ENCODE data around the gene CACNA1C.
"Not testable (repeated sequence)": the region's sequence is repeated elsewhere in the genome, so short reads cannot be mapped to it uniquely, and the experiment has no call there.

CACNA1C gene

DNA sequence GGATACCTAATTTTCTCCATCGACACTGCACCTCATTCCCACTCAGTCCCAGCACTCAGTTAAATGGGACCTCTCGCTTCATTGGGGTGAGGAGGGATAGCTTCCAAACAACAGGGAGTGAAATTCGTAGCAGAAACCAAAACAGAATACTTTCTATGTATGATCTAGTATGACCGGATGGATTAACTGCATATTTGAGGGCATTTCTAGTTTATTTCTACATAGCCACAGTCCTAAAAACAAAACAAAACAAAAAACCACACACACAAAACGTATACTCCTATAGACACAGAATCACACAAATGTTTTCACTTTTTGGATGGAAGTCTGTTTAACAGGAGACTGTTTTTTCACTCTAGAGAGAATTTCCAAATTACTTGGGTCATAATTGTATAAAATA, 434.5 kb downstream of the CACNA1C start:
- DNase-seq (ENCODE audit: low spot score): no peak

DNA sequence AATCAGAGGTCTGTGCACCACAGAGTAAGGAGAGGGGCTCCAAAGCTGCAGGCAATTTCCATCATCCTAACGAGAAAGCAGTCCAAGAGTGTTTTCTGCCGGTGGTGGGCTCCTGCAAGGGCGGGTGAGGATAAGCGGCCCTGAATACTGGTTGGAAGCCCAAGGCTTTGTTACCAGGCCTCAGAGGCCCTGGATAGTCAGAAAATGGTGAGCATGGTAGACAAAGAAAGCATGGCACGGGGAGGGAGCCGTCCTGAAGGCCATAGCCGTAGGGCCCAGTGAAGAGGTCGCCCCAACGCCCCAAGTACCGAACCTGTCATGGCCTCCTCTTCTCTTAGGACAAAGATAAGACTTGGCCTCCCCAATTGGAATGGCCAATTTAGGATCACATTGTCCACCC, 435.3 kb downstream of the CACNA1C start:
- DNase-seq (ENCODE audit: low spot score): no peak

DNA sequence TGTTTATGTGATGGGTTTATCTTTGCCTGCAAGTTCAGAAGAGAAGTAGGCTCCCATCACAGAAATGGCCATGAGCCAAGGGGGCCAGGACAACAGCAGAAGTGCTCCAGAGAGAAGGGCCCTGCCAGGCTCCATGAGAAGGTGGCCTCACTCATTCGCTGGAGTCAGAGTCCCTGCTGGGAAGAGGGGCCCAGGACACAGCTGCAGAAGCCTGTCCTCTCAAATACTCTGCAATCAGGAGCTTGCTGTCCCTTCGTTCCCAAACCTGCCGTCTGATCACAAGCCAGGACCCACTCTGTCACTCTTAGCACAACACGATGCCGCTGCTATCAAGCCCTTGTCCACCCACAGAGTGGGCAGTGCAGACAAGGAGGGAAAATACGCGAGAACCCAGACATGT, 435.8 kb downstream of the CACNA1C start:
- no peak for DNase-seq (ENCODE audit: low spot score)

- DNase-seq (ENCODE audit: low spot score): no peak
Measured at GRCh38 chr12:2489275-2489674, 436.5 kb downstream of the CACNA1C start.

- no peak for DNase-seq (ENCODE audit: low spot score)
Measured at GRCh38 chr12:2490831-2491230, 438.0 kb downstream of the CACNA1C start.

DNA sequence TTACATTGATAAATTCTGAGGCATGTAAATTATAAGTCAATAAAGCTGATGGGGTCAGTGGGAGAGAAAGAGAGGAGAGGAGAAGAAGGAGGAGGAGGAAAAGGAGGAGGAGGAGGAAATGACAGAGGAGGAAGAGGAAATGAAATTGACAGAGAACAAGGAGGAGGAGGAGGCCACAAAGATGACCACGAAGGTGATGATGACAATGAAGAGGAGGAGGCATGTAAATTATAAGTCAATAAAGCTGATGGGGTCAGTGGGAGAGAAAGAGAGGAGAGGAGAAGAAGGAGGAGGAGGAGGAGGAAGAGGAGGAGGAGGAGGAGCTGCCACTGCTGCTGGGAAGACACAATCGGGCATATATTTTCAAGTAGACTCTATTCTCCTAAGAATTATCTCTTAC, 438.6 kb downstream of the CACNA1C start:
- not testable (repeated sequence) for DNase-seq (ENCODE audit: low spot score)

DNA sequence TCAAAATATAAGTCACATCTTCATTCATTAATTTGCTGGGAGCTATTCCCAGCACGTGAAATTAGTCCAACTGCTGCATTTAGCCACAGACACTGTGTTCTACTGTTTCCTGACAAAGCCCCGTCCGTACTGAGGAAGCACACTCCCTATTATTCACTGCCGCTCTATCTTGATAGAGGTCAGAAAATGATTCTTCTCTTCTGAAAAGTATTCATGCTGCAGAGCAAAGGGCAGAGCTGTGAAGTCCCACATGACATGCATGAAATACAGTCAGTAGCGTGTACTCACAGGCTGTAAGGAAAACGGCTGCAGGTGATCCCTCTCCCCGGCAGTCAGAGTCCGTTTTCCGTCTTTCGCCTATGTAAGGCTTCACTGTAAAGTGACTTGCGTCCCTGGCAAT, 439.4 kb downstream of the CACNA1C start:
- no peak for DNase-seq (ENCODE audit: low spot score)

GRCh38 chr12:2493086-2493485, 440.3 kb downstream of the CACNA1C start:
- DNase-seq (ENCODE audit: low spot score): no peak

DNA sequence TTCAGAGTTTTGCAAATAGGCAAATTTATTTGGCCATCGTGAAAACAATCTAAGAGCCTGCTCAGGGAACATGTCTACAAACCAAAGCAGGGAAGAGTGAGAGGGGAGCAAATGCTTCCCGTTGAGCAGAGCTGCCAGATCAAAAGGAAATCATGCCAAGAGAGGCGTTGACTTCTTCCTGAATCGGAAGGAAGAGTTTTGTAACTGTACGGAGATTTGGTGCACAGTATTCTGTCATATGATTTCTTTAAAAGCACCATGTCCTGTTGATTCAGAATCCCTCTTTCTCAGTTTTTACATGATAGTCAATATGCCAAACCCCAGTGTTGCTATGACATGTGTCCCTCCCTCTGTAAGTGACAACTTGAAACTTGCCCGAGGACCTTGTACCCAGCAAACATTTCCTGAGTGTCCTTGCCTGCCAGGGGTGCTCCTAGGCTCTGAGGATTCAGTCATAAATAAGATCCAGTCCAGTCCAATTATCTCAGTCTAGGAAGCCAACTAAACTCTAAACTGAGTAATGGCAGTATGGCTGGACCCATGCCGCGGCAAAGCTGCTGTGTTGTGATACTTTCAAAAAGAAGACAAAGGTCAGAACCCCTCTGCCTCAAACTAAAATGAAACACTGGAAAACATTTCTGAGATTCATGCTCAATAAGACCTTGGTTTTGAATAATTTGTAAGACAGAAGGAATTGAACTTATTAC, 441.9 kb downstream of the CACNA1C start:
- no peak for DNase-seq (ENCODE audit: low spot score)

- no peak for DNase-seq (ENCODE audit: low spot score)
Measured at GRCh38 chr12:2495417-2496112, 442.8 kb downstream of the CACNA1C start.

DNA sequence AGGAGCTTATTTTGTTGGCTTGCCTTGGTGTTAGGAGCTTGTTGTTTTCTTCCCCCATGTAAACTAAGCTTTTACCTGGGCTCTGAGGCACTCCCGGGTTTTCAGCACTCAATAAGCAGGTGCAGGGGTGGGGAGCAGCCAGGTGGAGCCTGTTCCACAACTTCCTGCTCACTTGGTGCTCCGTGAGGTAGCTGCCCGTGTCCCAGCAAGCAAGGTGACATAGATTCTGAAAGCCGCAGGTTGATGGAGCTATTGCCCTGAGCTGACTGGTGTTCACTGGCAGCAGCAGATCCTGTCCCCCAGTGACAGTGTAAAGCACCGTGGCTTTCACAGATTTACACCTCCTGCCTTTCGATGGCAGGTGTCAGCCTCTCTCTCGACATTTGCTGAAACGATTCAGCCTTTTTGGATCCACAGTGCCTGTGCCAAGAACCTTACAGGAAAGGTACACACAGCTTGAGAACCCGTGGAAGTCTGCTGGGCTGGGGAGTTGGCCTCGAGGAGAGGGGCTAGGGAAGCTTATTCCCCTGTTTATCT, 446.2 kb downstream of the CACNA1C start:
- no peak for DNase-seq (ENCODE audit: low spot score)

DNA sequence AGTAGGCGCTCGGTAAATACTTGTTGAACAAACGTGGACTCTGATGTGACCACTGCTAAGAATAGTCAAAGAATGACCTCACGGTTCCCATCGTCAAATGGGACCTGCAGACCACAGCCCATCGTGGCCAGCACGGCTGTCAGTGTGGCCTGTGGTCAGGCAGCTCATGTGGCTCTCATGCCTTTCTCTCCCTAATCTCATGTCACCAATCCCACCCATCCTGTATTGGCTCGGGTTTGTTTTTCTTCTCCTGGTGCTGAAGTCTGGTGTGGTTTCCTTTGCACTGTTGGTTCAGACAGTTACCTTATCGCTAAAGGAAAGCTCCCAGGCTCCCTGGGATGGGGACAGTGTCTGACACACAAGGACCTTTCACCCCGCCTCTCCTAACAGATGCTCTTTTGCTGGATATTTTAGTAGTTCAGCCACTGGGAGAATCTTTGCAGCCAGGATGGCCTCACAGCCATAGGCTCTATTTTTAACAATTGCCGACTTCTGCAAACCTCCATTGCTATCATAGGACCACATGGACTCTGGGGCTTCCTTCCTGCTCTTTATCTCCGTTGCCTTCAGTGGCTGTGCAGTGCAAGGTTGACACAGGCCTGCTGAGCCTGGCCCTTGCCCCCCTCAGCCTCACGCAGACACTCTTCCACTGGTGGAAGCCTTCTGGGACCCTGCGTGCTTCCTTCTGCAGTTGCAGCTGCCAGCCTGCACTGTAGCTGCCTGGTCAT, 448.8 kb downstream of the CACNA1C start:
- DNase-seq (ENCODE audit: low spot score): no peak

DNA sequence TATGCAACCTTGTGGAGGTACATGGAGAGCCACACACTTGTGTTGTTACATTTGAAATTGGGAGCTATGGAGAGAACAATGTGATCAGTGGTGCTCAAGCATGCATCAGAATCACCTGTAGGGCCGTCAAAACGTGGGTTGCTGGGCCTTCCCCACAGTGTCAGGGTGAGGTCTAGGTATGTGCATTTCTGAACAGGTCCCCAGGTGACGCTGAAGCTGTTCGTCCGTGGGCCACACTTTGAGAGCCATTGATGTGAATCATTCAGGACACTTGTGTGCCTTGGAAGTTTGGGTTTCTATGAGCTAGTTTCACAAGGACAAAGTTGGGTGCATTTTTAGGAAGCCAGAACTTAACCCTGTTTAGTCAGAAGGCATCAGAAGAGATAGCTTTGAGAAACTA, 450.2 kb downstream of the CACNA1C start:
- DNase-seq (ENCODE audit: low spot score): no peak

DNA sequence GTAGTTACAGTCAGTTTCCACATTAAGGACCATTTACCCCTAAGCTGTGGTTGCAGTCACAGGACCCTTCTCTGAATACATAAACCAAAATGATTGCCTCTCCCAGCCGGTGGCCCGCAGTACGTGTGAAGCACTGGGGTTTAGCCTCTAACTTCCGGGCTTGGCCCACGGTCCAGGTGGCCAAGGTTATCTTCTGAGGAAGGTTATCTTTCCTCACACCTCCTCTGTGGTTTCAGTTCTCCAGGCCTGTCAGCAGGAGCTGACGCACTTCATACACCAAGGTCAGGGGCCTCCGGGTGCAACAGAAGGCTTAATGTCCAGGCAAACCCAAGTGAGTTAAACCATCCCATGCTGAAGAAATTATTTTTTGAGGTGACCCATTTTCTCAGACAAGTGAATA, 451.0 kb downstream of the CACNA1C start:
- no peak for DNase-seq (ENCODE audit: low spot score)

GRCh38 chr12:2504577-2504976, 451.8 kb downstream of the CACNA1C start:
- no peak for DNase-seq (ENCODE audit: low spot score)

DNA sequence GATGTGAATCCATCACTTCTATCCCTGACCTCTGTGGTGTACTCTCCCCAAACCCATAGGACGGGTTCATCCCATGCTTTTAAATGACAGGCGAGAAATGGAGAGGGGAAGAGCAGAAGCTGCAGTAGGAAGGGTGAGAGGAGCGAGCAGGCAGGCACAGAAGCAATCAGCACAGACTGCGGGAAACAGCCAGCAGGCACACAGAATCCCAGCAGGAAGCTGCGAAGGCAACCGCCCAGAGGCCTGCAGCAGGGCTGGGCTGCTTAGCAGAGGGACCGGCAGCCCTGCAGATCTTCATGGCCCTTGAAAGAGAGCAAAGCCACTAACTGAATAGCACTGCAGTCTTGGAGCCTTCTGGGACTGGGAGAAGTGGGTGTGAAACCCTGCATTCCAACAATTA, 455.0 kb downstream of the CACNA1C start:
- DNase-seq (ENCODE audit: low spot score): no peak

DNA sequence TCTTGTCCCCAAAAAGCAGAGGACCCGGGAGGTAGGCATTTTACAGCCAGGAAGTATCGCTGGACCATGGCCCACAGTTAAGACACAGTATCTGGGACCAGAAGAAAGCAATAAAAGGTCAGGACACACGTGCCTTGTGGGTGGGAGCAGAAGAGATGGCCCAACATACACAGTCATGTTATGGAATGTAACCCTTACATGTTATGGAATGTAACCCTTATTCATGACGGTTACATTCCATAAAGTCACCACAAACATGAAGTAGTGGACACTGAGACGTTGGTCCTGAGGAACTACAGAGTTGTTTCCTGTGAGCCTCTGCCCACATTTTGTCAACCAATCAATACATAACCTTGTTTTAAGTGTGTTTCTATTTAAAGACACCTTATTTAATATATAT, 456.4 kb downstream of the CACNA1C start:
- no peak for DNase-seq (ENCODE audit: low spot score)

DNA sequence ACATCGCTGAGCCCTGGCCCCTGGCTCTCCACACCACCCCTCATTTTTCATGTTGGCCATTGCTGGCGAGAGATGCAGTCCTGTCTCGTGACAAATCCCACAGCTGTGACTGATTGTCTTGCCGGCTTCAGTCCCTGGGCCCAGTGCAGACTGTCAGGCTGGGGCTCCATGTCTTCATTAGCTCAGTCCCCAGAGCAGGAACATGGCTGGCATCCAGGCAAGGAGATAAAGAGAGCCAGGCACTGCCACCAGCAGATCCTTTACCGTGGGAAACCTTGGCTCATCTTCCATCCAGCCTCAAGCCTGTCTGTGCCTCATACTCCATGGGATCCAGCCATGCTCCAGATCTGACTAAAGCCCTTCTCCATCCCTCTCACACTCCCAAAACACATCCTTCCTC, 457.3 kb downstream of the CACNA1C start:
- DNase-seq (ENCODE audit: low spot score): no peak

- DNase-seq (ENCODE audit: low spot score): no peak
Measured at GRCh38 chr12:2513141-2514037, 460.6 kb downstream of the CACNA1C start.

DNA sequence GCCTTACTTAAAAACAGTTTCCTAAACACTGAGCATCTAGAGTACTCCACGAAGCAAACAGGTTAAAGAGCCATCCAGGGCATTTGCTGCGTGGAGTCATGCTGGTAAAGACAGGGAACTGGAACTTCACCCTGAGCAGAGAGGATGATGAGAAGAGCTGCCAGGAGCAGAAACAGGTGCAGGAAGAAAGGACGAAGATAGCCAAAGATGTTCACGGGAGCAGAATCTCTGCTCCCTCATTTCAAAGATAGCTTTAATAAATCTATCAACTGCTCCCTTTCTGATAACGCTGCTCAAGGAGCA, 461.2 kb downstream of the CACNA1C start:
- DNase-seq (ENCODE audit: low spot score): no peak

- DNase-seq (ENCODE audit: low spot score): no peak
Measured at GRCh38 chr12:2520722-2521246, 468.0 kb downstream of the CACNA1C start.

DNA sequence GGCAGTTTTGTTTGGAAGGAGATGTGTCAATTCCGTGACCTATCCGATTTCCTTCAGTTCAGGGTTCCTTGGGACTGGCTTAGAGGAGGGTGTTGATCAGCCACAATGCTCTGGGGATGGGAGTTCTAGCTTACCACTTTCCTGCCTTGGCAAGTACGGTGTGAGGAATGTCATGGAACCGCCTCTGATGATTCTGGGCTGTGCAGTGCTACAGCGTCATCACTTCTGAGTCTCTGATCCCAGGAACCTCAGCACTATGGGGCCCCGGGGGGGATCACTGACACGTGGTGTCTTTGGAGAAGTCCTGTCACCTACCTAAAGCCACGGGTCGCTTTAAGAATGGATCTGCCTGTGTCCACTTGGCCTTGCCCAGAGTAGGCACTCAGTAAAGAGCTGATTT, 470.5 kb downstream of the CACNA1C start:
- no peak for DNase-seq (ENCODE audit: low spot score)

Measured in GM03348 (cell line).